C4-2B (cell line): ENCODE data around the gene RTN4.

Source experiments
- ZFX ChIP-seq: fragments of 450-650 bp; IDR thresholded peaks from 2 replicates; pipeline ENCODE4 v1.6.1; 2017
- TF ChIP-seq, protein P1 (sequence below): fragments of 450-650 bp; conservative IDR thresholded peaks from 2 replicates; pipeline ENCODE4 v1.5.1; 2017; ENCODE audit warnings: mild to moderate bottlenecking

DNA sequence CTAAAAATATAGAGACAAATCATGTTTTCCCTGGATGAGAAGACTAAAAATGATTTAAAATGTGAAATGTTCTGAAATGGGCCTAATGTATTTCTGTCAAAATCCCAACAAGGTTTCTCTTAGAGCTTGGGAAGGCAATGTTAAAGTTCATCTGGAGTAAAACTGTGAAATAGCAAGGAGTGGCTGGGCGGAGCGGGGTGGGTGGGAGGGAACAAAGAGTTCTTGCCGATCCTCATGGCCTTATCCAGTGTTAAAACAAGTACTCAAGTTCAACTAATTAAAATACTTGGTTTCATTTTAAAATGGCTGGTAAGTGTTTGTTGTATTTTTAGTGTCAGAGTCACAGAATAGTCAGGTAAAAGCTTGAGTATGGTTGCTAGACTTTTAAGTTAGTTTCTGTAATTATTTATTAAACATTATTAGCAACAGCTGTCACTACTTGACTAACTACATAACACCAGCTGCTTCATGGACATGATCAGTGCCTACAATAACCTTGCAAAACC, 87.3 kb downstream of the RTN4 start:
- TF ChIP-seq, protein P1, sequence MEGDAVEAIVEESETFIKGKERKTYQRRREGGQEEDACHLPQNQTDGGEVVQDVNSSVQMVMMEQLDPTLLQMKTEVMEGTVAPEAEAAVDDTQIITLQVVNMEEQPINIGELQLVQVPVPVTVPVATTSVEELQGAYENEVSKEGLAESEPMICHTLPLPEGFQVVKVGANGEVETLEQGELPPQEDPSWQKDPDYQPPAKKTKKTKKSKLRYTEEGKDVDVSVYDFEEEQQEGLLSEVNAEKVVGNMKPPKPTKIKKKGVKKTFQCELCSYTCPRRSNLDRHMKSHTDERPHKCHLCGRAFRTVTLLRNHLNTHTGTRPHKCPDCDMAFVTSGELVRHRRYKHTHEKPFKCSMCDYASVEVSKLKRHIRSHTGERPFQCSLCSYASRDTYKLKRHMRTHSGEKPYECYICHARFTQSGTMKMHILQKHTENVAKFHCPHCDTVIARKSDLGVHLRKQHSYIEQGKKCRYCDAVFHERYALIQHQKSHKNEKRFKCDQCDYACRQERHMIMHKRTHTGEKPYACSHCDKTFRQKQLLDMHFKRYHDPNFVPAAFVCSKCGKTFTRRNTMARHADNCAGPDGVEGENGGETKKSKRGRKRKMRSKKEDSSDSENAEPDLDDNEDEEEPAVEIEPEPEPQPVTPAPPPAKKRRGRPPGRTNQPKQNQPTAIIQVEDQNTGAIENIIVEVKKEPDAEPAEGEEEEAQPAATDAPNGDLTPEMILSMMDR = no peak
- no peak for TF ChIP-seq ZFX
